NCI-H1048 (cell line): ENCODE data around the gene FLNC.

Experiments used
- DNase-seq: peaks from one replicate; lab custom pipeline; 2025; lab: John Stamatoyannopoulos, UW

Gene FLNC

DNA sequence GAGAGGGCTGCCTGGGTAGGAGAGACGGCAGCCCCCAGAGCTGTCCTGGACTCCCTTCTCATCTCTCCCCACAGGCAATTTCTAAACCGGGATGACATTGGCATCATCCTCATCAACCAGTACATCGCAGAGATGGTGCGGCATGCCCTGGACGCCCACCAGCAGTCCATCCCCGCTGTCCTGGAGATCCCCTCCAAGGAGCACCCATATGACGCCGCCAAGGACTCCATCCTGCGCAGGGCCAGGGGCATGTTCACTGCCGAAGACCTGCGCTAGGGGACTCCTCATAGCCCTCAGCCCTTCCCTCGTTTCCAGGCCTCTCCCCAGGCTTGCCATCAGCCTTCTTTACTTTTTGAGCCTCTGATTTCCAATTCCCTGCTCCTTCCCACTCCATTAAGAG, 35.1 kb downstream of the FLNC start:
- no peak for DNase-seq

DNA sequence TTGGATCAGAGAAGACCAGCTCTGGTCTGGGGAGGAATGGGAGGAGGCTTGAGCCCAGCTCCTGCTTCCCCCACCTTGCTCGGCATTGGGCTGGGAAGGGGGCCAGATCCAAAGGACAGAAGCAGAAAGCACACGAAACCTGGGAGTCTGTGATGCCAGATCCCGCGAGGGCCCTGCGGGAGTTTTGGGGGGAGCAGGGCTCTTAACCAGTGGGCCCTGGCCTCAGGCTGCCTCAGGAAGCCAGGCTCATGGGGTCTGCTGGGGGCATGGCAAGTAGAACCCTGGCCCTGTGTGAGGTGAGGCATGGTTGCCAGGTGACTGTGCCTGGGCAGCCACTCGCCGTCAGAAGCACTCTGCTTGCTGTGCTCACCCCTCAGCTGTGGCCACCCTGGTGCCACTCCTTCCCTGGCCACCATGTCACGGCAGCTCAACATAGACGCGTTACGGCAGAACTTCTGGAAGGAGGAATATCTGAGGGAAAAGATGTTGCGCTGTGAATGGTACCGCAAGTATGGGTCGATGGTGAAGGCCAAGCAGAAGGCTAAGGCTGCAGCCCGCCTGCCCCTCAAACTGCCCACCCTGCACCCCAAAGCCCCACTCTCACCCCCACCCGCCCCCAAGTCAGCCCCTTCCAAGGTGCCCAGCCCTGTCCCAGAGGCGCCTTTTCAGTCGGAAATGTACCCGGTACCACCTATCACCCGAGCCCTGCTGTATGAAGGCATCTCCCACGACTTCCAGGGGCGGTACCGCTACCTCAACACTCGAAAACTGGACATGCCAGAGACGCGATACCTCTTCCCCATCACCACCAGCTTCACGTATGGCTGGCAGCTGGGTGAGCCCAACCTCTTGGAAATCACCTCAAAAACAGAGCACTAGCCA, 36.0 kb downstream of the FLNC start:
- no peak for DNase-seq

DNA sequence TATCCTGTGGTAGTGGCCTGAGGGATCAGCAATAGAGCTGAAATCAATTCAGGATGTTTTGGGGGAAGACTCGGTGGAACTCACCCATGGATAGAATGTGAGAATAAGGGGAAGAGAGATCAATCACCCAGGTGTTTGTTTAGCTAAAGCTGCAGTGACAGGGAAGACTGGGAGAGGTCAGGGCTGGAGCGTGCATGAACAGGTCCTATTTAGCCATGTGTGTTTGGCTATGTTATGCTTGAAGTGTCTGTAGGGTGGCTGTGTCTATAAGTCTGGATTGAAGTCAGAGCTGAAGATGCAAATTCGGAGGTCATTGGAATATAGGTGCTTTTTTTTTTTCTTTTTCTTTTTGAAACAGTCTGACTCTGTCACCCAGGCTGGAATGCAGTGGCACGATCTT, 37.0 kb downstream of the FLNC start:
- DNase-seq, result no peak

DNA sequence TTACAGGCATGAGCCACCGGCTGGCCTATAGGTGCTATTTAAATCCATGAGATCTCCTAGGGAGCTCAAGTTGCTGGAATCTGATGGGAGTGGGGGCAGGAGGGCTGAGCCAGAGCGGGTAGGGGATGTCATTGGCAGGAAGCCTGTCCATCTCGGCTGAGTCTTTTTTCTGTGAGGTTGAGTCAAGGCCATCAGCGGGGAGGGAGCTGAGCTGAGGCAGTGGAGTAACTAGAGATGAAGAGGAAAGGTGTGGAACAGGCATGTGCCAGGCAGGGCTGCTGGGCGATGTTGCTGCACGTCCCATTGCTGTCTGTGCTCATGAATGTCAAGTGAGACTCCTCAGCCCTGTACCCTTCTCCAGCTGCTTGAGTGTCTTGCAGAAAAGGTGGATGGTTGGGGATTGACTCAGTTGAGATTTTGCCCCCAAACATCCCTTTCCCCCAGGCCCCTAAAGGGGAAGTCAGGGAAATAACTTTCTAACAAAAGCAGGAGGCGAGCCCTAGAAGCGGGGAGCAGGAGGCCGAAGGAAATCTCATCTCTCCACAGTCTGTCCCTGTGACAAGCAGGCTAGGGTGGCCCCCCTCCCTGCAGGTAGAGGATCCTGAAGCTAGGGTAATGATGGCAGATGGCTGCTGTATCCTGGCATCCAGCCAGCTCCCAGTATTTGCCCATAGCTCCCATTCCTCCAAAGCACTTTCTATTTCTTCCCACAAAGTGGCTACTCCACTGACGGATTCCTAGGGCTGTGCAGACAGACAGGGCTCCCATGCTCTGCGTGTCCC, 37.8 kb downstream of the FLNC start:
- no peak for DNase-seq

DNA sequence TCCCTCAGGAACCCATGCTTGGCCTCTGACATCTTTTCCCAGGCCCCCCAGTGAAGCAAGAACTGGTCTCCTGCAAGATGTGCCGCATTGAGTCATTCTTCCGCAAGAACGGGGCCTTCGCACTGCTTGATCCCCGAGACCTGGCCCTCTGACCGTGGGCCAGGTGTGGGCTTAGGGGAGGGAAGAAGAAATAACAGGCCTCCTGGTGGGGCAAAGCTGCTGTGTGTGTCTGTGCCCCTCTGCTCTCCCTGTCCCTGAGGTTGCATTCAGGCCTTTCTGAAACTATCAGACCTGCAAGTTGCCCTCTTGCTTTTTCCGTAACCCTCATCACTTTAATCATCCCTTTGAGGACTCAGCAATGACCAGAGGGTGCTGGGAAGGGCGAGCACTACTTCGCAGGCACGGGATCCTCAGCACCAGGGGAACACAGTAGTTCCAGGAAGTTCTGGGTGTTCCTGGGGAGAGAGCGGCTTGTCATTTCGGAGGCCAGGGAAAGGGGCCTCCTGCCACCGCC, 38.5 kb downstream of the FLNC start:
- no peak for DNase-seq

DNA sequence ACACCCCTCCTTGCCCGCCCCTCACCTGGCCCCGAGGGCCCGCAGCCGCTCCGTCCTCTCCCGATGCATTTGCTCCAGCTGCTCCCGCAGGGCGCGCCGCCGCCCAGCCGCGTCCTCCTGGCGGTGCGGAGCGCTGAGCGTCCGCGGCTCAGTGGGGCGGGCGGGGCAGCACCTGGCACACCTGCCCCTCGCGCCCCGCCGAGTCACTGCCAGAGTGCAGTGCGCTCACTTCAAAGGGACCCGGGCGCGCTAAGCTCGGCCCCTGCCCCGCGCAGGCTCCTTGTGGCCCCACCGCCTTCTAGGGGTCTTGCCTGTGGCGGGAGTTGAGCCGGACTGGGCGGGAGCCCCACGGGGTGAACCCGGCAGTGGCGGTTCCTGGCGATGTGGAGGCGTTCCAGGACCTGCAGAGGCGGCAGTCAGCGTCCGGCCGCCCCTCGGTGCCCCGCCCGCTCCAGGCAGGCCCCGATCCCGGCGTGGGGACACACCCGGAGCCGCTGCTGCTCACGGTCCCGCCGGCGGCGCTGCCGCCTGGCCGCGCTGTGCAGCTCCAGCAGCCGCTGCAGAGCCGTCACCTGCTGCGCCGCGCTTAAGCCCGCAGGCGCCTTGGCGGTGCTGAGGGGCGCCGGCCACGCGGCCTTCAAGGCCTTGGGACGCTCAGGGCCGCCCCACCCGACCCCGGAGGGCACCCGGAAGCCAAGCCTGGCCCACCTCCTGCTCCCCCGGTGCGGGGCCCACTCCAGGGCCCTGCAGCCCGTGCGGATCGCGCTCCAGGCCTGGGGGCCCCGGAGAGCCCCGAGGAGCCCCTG, 39.1 kb downstream of the FLNC start:
- no peak for DNase-seq

DNA sequence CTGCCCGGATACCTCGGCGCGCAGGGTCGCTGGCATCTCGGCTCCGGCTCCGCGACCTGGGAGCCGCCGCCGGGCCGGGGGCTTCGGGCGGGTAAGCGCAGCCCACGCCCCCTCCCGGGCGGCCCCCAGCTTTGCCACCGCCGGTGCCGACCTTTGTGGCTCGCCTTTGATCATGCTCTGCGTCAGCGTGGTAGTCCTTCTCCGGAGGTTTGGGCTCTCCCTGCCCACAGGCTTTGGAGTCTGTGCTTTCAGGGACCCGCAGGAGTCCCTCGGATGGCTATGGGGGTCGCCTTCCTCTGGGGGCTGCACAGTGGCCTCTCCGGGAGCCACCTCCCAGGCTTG, 39.7 kb downstream of the FLNC start:
- DNase-seq, result no peak

DNA sequence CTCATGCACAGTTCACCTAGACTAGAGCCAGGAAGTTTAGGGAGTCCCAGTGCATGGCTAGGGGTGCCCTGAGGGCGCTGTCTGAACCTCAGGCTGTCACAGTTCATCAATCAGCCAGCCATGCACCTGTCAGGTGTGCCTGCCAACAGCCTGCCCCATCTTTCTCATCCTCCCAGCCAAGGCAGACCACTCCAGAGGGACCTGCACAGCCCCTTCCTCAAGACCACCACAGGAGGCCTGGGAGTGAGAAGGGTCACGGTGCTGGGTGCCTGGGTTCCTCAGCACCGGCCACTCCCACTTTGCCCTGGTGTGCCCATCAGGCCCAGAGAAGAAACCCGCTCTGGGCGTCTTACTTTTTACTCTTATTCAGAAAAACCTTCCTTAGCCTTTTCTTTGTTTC, 40.8 kb downstream of the FLNC start:
- no peak for DNase-seq

DNA sequence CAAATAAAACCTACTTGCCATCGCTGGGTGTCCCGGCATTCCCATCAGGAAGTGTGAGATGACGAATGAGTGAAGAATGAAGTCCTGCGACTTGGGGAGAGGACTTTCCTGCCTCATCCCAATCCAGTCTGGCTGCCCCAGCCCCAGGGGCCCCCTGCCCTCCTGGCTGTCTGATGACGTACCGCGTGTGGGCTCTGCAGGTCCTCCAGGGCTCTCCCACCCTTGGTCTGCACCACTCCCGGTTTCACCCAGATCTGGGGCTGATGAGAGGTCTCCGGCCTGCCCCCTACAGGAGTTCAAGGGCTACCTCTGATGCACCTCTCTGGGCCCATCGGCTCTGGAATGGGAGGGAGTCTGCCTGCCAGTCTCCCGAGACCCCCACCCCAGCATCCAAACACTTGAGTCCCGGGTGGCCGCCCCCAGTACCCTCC, 42.2 kb downstream of the FLNC start:
- DNase-seq, result no peak

DNA sequence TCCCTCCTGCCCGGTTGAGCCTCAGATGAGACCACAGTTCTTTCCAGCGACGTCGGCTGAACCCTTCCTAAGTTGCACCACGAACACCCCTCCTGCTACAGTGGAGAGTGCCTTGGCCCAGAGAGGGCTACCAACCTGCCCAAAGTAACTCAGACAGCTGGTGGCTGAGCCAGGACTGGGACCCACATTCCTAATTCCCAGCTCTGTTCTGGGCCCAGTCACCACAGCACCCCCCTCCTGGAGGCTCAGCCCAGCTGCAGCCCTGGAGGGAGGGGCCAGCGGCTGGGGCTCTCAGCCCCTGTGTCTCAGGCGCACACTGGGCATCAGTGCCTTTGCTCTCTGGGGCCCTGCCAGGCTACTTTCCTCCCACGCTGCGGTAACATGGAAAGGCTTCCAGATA, 43.0 kb downstream of the FLNC start:
- DNase-seq, result no peak

DNA sequence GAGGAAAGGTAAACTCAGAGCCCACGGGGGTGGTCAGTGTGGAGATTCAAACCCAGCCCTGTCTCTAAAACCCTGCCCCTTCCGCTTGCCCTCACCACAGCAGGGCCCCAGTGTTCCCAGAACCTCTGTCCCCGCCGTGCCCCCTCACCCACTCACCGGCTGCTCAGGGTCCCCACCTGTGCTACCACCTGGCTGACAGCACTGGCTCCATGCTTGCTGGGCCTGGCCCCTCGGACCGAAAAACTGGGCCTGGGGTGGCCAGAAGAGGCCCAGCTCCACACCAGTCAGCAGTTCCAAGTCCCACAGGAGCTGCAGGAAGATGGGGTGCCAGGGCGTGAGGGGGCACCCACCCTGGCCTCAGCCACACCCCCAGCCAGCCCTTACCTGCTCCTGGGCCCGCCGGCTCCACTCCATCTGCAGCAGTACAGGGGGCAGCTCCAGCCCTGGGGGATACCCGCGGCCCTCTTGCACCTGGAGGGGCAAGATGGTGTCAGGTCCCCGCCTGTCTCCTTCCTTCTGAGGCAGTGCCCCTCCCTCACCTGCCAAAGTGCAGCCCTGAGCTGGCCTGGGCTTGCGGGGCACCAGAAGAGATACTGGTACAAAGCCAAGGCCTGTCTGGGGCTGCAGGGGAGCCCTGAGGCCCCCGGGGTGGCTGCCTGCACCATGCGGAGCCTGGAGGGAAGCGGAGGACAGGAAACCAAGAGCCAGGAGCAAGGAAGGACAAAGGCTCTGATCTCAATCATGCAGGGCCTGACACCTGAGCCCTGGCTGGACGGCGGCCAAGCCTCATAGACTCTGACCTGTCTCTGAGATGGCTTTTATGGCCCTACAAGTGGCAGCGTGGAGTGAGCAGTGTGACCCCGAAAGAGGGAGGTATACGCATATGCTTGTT, 44.2 kb downstream of the FLNC start:
- no peak for DNase-seq

DNA sequence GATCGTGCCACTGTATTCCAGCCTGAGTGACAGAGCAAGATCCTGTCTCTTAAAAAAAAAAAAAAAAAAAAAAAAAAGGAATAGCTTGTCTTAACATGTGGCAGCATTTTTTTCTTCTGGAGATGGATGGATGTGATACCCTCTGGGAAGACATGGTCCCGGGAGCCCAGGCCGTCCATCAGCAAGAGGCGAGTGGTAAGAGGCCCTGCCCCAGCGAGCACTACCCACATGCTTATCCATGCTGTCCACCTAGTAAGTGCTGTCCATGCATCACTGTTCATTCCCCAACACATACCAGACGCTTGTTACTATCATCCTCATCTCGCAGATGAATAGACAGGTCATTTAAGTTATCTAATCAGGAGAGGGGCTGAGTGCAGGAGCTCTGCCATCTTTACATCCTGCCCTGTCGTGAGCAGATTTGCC, 45.3 kb downstream of the FLNC start:
- no peak for DNase-seq

DNA sequence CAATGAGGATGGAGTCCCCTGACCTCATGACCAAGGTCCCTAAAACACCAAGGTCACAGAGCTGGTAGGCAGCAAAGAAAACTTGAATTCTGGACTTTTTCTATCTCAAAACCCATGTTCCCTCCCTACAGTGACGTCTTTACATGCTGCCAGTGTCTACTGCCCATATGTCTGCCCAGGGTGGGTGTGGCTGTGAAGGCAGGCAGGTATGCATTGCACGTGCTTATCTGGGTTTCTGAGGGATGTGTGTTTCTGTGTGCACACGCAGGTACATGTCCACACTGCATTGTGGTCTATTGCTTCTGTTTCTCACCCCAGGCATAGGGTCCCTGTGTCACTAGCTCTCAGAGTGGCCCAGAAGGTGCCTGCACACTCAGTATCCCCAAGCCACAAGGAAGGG, 45.9 kb downstream of the FLNC start:
- DNase-seq, result no peak

DNA sequence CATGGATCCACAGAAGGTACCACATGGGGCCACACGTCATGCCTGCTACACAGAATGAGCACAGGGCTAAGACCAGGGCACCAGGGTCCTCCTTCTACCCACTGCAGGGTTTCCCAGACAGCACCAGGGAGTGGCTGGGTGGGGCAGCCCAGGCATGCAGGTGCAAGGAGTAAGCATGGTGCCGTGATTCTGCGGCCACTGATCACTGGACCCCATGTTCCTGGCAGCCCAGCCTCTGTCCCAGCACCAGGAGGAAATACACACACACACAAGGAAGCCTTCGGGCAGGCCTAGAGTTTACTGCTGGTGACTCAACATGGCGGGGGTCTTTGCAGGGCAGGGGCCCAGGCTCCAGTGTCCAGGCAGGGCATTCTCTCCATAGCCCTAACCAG, 46.4 kb downstream of the FLNC start:
- DNase-seq, result no peak

DNA sequence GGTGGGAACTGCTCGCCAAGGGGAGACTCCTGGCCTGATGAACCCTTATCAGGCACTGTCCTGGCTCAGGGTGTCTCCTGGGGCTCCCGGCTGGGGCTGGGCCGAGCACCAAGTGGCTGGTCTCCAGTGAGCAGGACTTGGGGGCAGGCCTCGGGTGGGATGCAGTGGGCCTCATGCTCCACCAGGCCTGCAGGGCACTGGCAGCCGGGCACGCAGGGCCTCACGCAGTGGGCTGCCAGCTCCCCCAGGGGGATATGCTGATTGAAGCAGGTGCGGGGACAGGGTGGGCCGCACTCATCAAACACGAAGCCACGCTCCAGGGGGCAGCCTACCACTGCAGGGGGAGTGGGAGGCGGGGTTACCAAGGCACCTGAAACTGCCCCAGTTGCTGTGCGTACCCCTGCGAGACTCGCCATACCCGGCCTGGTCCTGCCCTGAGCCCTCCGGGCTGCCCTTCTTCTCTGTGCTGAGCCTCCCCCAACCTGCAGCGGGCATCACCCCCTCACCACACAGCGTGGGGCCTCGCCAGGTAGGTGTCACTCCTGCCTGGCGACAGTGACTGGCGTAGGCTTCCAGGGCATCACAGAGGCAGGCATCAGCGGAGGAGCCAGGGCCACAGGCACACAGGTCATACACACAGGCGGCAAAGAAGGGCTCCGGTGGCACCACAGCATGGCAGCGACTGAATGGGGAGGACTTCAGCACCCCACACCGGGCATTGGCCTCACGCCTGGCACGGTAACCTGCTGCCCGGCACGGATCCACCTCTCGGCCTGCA, 47.0 kb downstream of the FLNC start:
- no peak for DNase-seq

DNA sequence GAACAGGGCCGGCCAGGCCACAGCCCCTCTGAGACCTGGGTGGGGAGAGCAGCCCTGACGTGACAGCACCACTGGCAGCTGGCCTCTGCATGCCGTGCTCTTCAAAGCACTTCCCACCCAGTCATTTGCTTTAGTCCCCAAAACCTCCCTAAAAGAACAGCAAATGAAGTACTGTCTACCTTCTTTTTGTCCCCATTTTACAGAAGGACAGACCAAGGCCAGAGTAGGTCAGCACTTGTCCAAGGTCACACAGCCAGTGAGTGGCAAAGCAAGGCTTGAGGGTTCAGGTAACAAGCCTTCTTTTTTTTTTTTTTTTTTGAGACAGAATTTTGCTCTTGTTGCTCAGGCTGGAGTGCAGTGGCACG, 47.5 kb downstream of the FLNC start:
- DNase-seq, result no peak

DNA sequence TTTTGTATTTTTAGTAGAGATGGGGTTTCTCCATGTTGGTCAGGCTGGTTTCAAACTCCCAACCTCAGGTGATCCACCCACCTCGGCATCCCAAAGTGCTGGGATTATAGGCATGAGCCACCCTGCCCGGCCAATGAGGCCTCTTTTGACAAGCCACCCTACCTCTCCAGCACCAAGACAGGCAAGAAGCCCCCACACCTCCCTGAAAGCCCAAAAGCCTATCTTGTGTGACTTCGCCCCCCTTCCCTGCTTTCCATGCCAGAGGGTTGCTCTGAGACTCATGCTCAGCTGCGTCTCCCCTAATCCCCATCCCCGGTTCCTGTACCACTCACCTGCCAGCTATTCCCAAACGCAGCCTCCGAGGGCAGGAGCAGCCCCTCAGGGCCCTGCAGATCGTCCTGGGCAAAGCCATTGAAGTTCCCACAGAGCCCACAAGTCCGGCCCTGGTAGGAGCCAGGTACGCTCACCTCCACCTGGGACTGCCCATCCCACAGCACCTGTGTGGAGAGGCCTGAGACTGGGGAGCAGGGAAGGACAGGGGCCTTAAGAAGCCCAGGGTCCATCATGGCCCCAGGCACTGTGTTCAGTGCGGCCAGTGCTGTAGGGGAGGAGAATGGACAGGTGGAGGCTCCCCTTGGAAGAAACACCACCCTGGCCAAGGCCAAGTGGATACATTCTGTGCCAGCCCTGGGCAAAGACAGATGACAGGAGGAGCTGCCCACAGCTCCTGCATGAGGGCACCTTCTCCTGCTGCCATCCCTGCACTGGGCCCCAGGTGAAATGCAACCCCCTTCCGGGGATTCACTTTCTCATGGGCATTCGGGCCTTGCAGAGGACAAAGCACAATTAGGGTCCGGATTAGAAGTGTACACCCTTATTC, 48.3 kb downstream of the FLNC start:
- DNase-seq, result no peak

DNA sequence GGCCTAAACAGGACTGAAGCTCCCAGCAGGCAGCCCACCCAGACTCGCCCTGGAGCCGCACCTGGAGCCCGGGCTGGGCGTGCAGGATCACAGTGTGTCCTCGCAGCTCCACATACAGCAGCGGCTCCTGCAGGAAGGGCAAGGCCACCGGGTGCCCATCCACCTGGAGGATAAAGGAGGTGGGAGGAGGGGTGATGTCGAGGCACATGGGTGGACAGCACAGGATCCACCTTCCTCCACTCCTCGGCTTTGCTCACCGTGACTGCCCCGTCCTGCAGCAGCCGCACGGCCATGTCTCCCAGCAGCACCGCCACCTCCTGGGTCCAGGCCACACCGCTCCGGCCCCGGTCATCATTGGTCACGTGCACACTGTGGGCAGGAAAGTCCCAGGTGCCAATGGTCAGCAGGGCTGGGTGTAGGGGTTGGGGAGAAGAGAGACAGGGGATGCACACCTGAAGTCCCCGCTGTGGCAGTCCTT, 49.3 kb downstream of the FLNC start:
- DNase-seq, result no peak

DNA sequence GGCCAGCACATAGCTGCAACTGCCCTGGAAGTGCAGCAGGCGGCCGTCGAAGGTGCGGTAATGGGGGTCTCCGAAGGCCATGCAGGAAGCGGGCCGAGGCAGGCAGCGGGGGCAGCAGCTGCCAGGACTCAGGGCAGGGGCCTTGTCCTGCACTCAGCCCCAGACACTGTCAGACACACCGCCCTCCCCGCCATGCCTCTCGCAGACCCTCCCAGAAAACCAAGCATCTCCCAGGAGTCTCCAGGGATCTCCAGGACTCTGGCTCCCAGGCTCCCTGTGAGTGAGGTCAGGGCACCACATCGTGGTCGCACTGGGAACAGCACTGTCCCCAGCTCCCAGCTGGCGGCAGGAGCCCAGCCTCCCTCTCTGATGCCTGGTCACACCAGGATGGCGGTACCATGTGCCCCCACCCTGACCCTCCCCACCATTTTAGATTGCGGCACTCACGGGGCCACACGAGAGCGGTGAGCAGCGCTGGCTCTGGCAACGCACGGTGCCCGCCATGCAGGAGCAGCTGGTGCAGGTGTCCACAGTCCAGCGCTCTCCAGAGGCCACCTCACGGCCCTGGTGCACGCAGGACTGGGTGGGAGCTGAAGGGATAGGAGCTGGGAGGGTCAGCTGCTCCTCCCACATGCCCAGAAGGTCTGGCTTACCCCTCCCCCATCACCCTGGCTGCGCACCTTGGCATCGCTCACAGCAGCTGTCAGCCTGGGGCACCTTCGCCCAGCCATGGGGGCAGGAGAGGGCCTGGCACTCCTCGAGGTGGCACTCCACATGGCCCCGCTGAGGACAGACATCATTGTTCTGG, 49.9 kb downstream of the FLNC start:
- DNase-seq, result no peak
